GOT3 (cell line): ENCODE data around the gene GET4.
"Not testable (repeated sequence)": the region's sequence is repeated elsewhere in the genome, so short reads cannot be mapped to it uniquely, and the experiment has no call there.

Experiments
- DNase-seq: peaks from one replicate; lab custom pipeline; 2025; ENCODE audit warnings: mixed read lengths; lab: John Stamatoyannopoulos, UW

GET4 gene

GRCh38 chr7:916291-916941 is 40.1 kb downstream of the GET4 start:
- no peak for DNase-seq

- DNase-seq, result no peak
Observed at GRCh38 chr7:917255-918117, 41.1 kb downstream of the GET4 start.

GRCh38 chr7:918118-918425 is 41.7 kb downstream of the GET4 start:
- DNase-seq, result no peak

- no peak for DNase-seq
Observed at GRCh38 chr7:918441-919113, 42.2 kb downstream of the GET4 start.

GRCh38 chr7:919114-919442 is 42.7 kb downstream of the GET4 start:
- DNase-seq, result no peak

GRCh38 chr7:919924-920341 is 43.6 kb downstream of the GET4 start:
- no peak for DNase-seq

GRCh38 chr7:920351-921070 is 44.2 kb downstream of the GET4 start:
- DNase-seq, result no peak

- DNase-seq, result no peak
Observed at GRCh38 chr7:921071-921461, 44.7 kb downstream of the GET4 start.

GRCh38 chr7:921581-922333 is 45.4 kb downstream of the GET4 start:
- DNase-seq, result no peak

- DNase-seq, result no peak
Observed at GRCh38 chr7:922334-923107, 46.2 kb downstream of the GET4 start.

- no peak for DNase-seq
Observed at GRCh38 chr7:923108-924041, 47.0 kb downstream of the GET4 start.

GRCh38 chr7:924042-924441 is 47.7 kb downstream of the GET4 start:
- DNase-seq, result not testable (repeated sequence)

- no peak for DNase-seq
Observed at GRCh38 chr7:924541-925231, 48.3 kb downstream of the GET4 start.

GRCh38 chr7:925601-926000 is 49.2 kb downstream of the GET4 start:
- DNase-seq, result no peak

GRCh38 chr7:926061-927030 is 50.0 kb downstream of the GET4 start:
- DNase-seq, result no peak

- DNase-seq, result no peak
Observed at GRCh38 chr7:927031-927671, 50.8 kb downstream of the GET4 start.

GRCh38 chr7:929311-929711 is 53.0 kb downstream of the GET4 start:
- DNase-seq, result no peak
